ENCODE data around the gene KCNK6.

The KCNK6 gene

DNA sequence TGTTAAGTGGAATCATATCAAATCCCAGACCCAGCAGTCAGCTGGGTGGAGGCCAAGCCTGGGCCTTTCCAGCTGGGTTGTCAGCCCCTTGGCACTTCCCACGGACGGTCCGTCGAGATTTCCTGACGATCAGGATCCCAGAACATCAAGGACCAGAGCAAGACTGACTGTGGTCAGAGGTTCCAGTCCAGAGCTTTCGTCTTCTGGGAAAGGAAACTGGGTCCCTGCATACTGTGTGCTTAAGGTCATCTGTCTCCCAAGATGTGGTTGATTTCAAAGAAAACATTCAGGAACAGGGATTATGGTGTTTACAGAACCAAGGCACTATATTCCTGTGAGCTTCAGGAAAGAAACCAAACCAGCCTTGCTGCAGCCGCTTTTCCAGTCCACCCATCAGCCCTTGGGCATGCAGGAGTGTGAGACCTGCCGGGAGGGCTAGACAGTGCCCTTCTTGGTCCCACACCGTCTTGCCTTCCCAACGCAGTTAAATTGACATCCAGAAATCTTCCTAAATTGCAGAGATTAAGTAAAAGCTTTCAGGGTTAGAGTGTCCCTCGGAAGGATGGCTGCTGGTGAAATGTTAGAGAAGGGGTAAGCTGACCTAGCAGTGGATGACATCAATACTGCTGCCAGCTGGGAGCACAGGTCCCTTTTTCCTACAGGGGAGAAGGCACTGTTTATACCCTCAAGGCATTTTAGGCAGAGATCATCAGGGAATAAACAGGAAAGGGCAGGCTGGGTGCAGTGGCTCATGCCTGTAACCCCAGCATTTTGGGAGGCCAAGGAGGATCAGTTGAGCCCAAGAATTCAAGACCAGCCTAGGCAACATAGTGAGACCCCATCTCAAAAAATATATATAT is 20.6 kb upstream of the KCNK6 start:
- DNase-seq: no peak

DNA sequence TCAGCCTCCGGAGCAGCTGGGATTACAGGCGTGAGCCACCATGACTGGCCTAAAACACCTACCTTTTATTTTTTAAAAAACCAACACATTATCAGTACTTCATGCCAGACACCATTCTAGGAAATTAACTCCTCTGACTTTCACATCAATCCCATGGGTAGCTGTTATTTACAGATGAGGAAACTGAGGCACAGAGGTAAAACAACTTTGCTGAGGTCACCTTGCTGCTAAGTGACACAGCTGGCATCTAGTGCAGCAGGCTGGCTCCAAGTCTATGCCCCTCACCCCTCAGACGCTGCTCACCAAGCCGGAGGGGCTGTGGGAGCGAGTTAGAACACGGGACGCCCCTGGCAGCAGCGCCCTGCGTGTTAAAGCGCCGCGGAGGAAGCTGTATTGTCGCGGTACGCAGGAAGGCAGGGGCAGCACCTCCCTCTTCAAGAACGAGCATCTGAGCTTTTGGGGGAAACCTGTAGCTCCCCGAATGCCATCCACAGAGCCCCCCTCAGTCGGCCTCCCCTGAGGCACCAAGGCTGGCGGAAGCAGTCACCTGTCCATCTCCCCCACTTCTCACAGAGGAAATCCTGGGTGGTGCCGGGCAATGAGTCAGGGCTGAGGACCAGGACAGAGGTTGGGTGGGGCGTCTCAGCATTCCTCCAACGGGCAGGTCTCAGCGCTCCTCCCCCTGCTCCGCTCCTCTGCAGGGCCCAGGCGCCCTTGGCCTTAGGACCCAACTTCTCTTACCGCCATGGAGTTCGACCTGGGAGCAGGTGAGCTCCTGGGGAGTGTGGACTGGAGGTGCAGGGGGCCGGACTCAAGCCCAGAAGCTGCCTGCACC is 15.9 kb upstream of the KCNK6 start, which contains the start of gene C19orf33:
TSS of gene C19orf33 (plus strand) at position 735 of the 835 bp plus-strand sequence. CDS start at position 746, 11 bp downstream.
- DNase-seq: no peak

GRCh38 chr19:38304352-38304865 is 15.2 kb upstream of the KCNK6 start:
- no peak for DNase-seq

DNA sequence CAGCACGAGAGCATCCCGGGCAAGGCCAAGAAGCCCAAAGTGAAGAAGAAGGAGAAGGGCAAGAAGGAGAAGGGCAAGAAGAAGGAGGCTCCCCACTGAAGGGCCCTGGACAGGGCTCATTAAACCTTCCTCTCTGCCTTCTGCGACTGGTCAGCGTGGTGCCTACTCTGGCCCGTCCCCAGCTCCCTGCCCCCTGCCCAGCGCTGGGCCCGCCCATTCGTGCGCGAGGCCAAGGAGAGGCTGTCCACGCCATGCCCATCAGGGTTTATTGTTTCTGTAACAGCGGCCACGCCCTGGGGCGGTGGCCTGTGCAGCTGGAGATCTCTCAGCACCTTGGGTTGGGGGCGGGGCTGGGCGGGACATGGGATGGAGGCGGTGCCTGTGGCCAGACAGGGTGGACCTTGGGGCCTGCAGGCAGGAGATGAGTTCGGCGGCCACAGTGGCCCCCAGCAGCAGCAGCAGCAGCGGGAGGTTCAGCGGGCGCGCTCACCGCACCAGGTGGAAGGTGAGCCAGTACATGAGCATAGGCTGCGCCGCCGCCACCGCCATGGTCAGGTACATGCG is 14.7 kb upstream of the KCNK6 start:
- DNase-seq: no peak

GRCh38 chr19:38306236-38306635 is 13.4 kb upstream of the KCNK6 start:
- DNase-seq: no peak

GRCh38 chr19:38307076-38307475 is 12.6 kb upstream of the KCNK6 start:
- no peak for DNase-seq

DNA sequence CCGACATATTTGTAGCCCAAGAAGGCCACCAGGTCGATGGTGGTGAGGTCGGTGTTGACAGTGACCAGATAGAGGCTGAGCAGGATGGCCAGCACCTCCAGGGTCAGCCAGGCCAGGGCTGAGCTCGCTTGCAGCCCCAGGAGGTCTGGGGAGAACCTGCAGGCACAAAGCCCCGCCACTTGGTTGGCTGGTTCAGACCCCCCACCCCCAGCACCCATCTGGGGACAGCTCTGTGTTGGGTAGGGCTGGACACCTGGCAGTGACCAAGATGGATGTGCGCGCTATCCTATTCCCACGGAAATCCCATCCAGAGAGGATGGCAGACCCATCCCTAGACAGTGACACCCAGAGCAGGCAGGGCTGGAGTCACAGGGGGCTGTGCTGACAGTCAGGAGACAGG is 12.0 kb upstream of the KCNK6 start:
- DNase-seq: no peak

DNA sequence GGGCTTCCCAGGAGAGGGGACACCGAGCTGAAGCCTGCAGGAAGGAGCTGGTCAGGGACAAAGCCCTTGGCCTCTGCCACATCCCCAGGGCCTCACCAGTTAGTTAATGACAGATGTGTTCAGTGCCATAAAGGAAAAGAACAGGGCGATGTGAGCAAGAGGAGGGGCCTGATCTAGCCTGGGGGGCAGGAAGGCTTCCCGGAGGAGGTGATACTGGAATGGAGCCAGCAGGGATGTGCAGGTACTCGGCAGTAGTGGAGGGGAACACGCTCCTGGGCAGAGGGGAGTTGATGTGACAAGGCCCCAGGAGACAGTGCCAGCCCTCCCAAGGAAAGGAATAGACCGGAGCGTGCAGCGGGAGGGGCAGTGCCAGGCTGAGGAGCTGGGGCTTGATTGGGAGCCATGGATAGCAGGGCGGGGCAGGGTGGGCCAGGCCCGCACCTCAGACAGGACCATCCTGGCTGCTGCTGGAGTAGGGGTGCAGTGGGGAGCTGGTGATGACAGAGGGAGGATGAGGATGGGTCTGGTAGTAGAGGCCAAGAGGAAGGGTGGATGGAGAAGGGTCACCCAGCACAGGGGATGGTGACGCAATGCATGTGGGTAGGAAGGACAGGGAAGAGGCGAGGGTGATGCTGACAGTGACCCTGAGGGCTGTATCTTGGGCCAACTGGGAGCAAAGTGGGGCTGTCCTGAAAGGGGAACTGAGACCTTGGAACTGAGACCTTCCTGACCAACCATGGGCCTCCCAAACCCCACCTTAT is 11.5 kb upstream of the KCNK6 start:
- no peak for DNase-seq

DNA sequence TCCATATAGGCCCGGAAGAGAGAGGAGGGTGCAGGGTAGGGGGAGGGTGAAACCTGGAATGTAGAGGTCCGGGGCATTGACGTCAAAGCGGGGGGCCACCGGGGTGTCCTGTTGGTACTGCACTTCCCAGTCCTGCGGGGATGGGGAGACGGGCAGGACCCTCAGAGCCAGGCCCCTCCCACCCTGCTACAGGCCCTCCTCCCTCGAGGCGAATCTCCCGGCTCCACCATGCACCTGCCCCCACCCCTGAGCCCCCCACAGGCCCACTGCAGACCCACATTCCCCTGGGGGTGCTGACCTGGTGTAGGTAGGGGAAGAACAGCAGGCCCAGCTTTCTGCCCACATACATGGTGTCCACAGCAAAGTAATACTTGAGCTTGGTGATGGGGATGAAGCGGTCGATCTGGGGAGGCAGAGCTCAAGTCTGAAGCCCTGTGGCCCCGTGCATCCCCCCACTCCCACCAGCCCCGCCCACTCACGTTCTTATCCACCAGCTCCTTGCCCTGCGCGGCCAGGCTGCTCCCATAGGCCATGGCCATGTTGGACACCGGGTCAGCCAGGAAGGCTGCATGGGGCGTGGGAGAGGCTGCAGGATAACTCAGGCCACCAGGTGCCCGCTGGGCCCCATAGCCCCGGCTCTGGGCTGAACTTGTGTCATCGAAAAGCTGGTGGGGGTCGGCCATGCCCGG is 10.6 kb upstream of the KCNK6 start:
- DNase-seq: no peak

GRCh38 chr19:38309615-38310278 is 9.9 kb upstream of the KCNK6 start:
- no peak for DNase-seq

DNA sequence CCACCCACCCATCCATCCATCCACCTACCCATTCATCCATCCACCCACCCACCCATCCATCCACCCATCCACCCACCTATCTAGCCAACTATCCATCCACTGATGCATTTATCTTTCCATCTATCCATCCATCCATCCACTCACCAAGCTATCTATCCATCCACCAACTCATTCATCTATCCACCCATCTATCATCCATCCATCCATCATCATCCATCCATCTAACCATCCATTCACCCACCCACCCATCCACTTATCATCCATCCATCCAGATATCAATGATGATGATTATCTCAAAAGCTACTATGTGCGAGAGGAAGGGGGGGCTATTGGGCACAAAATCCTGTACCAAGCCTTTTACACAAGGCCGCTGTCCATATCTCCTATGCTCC is 9.4 kb upstream of the KCNK6 start:
- no peak for DNase-seq

DNA sequence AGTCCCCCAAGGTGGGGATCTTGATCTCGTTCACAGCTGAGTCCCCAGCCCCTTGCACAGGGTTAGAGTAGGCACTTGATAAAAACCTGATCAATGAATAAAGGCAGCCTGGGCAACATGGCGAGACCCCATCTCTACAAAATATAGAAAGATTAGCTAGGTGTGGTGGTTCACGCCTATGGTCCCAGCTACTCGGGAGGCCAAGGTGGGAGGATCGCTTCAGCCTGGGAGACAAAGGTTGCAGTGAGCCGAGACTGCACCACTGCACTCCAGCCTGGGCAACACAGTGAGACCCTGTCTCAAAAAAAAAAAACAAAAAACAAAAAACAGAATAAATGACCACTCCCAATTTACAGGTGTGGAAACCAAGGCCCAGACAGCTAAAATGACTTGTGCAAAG is 8.7 kb upstream of the KCNK6 start:
- no peak for DNase-seq

DNA sequence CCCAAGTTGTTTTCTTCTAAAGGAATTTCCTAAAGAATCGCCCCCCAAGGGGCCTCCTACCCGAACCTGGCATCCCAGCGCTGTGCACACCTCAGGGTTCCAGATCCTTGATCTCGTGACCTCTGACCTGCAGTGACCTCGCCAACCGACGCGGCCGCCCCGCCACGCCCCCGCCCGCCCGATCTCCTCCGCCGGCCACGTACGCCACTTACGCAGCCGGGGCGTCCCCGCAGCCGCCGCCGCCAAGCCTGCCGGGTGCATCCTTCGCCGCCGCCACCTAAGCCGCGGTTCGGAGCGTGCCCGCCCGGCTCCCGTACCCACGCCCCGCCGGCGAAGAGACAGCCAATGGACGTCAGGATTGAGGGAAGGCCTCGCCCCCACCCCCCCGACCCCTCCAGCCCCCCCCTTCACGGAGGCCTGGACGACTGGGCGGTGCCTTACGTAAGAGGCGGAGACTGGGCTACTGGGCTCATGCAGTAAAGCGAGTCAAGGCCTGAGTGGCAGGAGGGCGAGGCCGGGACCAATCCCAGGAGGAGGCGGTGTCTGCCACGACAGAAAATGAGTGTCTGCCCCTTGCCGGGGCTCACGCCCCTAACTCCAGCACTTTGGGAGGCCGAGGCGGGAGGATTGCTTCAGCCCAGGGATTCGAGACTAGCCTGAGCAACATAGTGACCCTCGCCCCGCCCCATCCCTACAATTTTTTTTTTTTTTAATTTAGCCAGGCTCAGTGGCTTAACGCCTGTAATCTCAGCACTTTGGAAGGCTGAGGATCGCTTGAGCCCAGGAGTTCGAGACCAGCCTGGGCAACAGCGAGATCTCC is 3.8 kb upstream of the KCNK6 start, which contains the start of gene YIF1B:
TSS of gene YIF1B (minus strand) at position 291 of the 820 bp plus-strand sequence. CDS start at position 261, 30 bp downstream.
- peak; percentile 98 for DNase-seq

DNA sequence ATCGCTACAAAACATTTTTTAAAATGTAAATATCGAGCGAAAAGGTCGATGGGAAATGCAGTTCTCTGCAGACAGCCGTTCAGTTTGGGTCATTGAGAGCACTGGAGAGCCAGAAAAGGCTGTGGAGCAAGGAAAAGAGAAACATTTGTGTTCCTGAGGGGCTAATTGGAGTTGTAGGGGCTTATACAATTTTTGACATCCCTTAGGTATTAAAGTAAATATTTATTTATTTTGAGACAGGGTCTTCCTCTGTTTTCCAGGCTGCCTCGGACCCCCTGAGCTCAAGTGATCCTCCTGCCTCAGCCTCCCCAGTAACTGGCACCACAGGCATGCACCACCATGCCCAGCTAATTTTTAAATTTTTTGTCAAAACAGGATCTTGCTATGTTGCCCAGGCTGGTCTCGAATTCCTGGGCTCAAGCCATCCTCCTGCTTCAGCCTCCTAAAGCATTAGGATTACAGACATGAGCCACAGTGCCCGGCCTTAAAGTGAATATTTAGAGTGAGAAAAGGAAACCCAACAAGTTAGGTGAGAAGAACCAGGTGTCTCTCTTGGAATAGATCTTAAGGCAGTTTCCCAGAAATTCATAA is 3.1 kb upstream of the KCNK6 start:
- peak; percentile 65 for DNase-seq

DNA sequence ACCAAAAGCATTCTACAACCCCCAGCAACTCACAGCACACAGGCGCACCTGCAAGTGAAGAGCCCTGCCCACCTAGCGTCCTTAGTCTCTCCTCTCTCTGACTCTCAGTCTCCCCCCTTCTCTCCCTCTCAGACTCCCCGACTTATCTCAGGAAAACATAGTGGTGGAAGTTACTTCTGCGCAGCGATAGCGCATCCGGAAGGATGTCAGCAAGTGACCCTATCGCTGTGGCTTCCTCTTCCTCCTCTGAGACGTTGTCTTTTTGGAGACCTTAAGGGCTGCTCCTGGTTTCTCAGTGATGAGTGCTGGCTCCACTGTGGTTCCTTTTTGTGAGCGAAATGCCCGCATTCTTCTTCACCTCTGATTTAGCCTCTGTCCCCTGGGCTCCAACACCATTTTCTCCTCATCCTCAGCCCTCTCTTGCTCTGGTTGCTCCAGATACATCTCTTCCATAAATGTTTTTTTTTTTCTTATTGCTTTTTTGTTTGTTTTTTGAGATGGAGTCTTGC is 2.5 kb upstream of the KCNK6 start:
- DNase-seq: peak; percentile 77

DNA sequence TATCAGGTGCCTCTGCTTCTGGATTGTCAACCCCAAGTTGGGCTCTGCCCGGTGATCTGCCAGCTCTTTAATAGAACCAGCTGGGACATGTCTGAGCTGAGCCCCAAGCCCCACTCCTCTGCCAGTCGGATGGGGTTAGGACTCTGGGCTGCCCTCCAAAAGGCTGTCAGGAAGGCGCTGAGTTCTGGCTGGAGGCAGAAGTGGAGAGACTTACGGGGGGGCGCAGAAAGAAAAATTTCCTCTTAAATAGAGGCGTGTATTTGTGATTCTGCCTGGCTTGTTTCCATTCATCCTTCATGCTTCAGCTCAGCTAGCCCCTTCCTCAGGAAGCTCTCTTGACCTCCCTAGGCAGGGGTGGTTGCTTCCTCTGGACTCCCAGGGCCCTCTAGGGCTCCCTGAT is 985 bp upstream of the KCNK6 start:
- no peak for DNase-seq

DNA sequence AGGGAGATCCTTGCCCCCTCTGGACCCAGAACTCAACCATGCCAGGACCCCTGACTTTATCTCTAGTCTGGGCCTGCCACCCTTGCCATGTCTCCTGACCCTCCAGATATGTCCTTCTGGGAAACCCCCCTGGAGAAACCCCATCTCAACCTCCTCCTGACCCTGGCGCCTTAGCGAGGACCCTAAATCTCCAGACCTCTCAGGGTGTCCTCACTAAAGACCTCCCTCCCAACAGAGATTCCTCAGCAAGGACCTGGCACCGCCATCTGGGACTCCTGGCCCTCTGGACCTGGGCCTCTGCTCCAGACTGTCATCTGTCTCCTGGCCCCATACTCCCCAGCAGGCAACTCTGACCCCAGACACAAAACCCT is 1.3 kb downstream of the KCNK6 start:
- DNase-seq: no peak

- DNase-seq: no peak
These were observed 2.1 kb downstream of the KCNK6 start for GRCh38 chr19:38321646-38322196.

DNA sequence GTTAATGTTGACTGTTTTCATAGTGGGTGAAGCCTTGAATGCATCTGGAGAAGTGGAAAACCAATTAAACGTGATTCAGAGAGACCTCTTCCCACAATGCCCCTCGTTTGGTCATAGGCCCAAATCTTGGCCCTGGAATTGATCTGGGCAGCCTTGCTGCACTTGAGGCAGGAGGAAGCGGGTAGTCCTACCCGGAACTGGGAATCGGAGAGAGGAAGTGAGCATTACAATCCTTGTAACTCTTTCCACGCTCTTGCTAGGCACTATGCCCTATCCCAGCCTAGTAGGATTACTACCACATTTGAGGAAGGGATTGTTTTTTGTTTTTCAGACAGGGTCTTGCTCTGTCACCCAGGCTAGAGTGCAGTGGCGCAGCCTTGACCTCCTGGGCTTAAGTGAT is 3.6 kb downstream of the KCNK6 start:
- no peak for DNase-seq
